Lower leg skin (tissue), 4 donors: ENCODE measurements around the gene ZNF385B. TPM values are rescaled to one million over a fixed set of nuclear protein-coding genes. Genes with fewer than 3 reads are reported as not detected.

Experiments
- DNase-seq, 2 donors: peaks; one replicate each; pipeline ENCODE4 v3.0.0-alpha.2; 2019; ENCODE audit warnings: low spot score in 2 of 2
- H3K4me3 ChIP-seq: fragments of 200-600 bp; sonication (generic); 2 replicates; pipeline ENCODE4 v1.5.1; 2017; ENCODE audit warnings: mild to moderate bottlenecking, low read depth; ENCODE audit not compliant: poor library complexity, severe bottlenecking
- POLR2A ChIP-seq, 2 donors: fragments of 450-650 bp; IDR thresholded peaks; one replicate each; pipeline ENCODE4 v1.6.1; 2016 to 2017; ENCODE audit warnings: antibody characterized with exemption in 2 of 2, mild to moderate bottlenecking in 1 of 2, moderate library complexity in 1 of 2
- WGBS, 2 donors: methylation state at CpG; one replicate each; pipeline ENCODE4 v1.1.5; 2018; 5-methylcytosine and 5-hydroxymethylcytosine counted together
- intact Hi-C: fragments of 100-400 bp; cut with DNase I; formaldehyde crosslinking; loops from one replicate; pipeline ENCODE4 v1.15.0; 2023; ENCODE audit warnings: low total_unique reads
- total RNA-seq, 4 donors: library from RNA; depleted of rRNA; stranded (reverse); fragments of >200 nt; gene quantifications; one replicate each; pipeline ENCODE4 v1.1.0, GENCODE V29; 2016
- TF ChIP-seq, protein P1 (sequence below), 3 donors: fragments of 450-650 bp; IDR thresholded peaks; one replicate each; pipeline ENCODE4 v1.5.1; 2016; ENCODE audit warnings: antibody characterized with exemption in 3 of 3, mild to moderate bottlenecking in 3 of 3, moderate library complexity in 2 of 3

The ZNF385B gene
- total RNA-seq, 4 donors from 2014 or later = 0.97 to 1.4 TPM; not detected in 2

DNA sequence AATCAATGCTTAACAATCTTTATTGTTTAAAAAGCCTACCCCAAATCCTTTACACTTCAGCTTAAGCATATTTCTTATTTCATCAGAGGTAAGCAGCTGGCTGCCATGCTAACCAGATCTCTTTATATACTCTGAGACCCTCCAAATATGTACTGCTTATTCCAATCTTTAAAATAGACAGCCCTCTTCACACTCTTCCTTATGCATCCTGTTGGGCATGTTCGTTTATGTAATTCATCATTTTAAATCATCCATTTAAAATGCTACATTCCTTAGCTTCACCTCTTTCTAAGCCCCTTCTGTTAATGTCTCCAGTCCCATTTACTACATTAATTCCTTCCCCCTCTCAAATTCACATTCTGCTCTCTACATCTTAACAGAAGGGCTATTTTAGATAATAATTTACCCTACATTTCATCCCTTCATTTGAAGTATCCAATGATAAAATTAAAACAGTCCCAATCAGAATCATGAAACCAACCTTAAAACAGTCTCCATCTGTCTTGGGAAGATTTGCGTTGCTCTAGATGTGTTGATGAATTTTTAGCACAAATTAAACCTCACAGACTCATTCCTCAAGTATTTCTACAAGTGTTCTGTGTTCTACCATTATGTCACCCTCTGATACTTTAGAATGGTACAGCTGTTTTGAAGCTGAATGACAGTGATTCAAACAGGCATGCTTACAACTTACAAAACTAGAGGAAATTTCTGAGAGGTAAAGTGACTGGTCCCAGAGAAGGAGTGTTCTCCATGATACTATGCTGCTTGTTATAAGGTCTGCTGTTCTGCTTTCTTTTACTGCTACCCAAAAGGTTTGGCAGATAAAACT is 59.1 kb downstream of the ZNF385B start:
- no peak for DNase-seq
- 58 to 71% methylated on average over 2 of the region's 2 CpGs for WGBS, 2 donors
- H3K4me3 ChIP-seq = no peak overlapping the region
- intact Hi-C loops = no loop called here
- TF ChIP-seq, protein P1, sequence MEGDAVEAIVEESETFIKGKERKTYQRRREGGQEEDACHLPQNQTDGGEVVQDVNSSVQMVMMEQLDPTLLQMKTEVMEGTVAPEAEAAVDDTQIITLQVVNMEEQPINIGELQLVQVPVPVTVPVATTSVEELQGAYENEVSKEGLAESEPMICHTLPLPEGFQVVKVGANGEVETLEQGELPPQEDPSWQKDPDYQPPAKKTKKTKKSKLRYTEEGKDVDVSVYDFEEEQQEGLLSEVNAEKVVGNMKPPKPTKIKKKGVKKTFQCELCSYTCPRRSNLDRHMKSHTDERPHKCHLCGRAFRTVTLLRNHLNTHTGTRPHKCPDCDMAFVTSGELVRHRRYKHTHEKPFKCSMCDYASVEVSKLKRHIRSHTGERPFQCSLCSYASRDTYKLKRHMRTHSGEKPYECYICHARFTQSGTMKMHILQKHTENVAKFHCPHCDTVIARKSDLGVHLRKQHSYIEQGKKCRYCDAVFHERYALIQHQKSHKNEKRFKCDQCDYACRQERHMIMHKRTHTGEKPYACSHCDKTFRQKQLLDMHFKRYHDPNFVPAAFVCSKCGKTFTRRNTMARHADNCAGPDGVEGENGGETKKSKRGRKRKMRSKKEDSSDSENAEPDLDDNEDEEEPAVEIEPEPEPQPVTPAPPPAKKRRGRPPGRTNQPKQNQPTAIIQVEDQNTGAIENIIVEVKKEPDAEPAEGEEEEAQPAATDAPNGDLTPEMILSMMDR (IDR thresholded peaks at IDR 0.05) = no peak
- no peak for TF ChIP-seq POLR2A (IDR thresholded peaks at IDR 0.05)

DNA sequence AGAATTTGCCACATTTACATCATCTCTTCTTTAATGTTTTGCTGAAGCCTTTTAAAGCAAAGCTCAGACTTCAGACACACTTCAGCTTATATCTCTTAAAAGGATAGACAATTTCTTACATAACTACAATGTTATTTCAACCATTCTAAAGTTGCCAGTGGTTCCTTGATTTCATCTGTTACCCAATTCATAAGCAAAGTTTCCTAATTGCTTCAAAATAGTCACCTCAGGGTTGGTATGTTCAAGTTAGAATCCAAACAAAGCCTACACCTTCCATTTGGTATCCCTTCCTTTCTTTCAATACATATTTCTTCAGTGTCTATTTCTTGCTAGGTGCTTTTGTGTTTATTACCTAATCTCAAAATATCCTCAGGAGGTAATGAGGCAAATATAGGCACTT is 60.6 kb downstream of the ZNF385B start:
- intact Hi-C loops = no loop called here
- no peak overlapping the region for H3K4me3 ChIP-seq
- no peak for TF ChIP-seq POLR2A (IDR thresholded peaks at IDR 0.05)
- TF ChIP-seq, protein P1 (IDR thresholded peaks at IDR 0.05) = no peak
- no peak for DNase-seq

DNA sequence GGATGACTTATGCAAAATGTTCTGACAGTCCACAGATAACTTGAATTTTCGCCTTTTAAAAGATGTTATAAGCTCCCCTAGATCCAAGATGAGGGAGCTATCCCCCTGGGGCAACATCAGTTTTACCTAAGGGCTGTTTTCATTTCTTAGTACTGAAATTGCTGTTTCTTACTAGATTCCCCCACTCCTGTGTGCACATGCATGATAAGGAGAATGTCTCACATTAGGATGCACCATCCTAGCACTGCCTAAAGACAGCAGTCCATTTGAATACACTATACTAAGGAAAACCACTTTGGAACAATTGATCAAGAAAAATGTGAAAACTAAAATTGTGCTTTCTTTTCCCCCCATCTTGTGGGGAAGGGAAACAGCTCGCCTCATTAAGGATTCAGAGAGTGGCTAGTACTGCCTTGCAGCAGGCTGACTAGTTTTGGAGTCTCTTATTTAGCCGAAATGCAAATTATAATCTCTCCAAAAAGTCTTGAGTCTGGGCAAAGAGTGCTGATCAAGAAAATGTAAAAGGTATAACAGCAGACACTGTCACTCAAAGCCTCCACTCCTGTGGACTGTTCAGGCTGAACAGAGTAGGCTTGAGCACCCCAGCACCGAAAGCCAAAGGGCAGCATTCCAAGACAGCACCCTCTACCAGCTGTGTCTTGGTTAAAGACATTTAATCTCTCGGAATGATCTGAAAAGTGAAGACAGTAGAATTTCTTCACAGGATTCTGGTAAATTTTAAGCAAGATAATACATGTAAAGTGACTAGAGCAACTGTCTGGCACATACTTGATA is 65.0 kb downstream of the ZNF385B start:
- intact Hi-C loops = no loop called here
- TF ChIP-seq POLR2A (IDR thresholded peaks at IDR 0.05) = no peak
- TF ChIP-seq, protein P1 (IDR thresholded peaks at IDR 0.05) = no peak
- 54 to 60% methylated on average over 5 of the region's 5 CpGs for WGBS, 2 donors
- no peak for DNase-seq
- no peak overlapping the region for H3K4me3 ChIP-seq

DNA sequence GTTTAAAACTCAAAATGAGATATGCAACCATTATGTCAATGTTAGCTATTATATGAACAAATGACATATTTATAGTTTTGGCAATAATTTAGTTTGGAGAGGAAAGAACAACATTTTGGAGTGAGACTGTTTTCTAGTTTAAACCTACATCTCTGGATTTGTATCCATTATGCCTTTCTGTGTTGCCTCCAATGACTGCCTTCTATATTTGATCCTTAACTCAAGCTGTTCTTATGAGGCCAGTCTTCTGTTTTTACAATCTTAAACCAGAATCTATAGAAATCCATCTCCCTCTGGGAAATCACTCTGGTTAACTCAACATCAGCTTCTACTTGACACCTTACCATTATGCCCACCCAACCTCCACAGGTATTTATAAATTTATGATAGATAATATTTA is 67.5 kb downstream of the ZNF385B start:
- no peak overlapping the region for H3K4me3 ChIP-seq
- TF ChIP-seq POLR2A (IDR thresholded peaks at IDR 0.05) = no peak
- no peak for DNase-seq
- intact Hi-C loops = no loop called here

DNA sequence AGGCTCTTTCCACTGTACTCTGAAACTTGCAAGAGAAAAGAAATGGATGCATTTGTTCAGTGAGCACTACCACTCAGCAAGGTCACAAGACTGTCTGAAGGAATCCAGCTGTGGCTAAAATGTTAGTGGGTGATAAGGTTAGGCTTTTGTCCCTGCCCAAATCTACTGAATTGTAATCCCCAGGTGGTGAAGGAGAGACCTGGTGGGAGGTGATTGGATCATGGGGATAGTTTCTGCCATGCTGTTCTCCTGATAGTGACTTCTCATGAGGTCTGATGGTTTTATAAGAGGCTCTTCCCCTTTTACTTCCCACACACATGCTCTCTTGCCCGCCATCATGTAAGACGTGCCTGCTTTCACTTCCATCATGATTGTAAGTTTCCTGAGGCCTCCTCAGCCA is 68.2 kb downstream of the ZNF385B start:
- TF ChIP-seq, protein P1 (IDR thresholded peaks at IDR 0.05) = no peak
- TF ChIP-seq POLR2A (IDR thresholded peaks at IDR 0.05) = no peak
- H3K4me3 ChIP-seq = no peak overlapping the region
- intact Hi-C loops = no loop called here
- DNase-seq = no peak
- WGBS, 2 donors = 87 to 97% methylated on average over 2 of the region's 2 CpGs
